ENCODE results near the gene CTDSPL. TPM values are rescaled to one million over a fixed set of nuclear protein-coding genes. Genes with fewer than 3 reads are reported as not detected.

CTDSPL gene
- total and polyA plus RNA-seq, 2 of the 8 experiments (the other 6 are each of a cell fraction or from before 2014, with no cell fraction given), result 20.3 to 42.2 TPM

GRCh38 chr3:37945156-37945806 is 83.6 kb downstream of the CTDSPL start:
- H3K9ac ChIP-seq (replicated peaks in 1 of 4; ENCODE audit: extremely low read depth in 1 of 4, low read depth in 3 of 4, low read length in 3 of 4), result no peak overlapping the region
- CTCF ChIA-PET (ENCODE audit: partially characterized antibody), result interaction anchor here (0.7 to 3.0 kb wide), 10 partner anchors 10 to 89 kb away, joined by 3 to 13 read pairs (median 4); no protein-coding TSS in a partner anchor
- peak in 1 of 2 experiments; percentile 37 for DNase-seq (ENCODE audit: low read depth in 1 of 2, low spot score in 2 of 2)

More at GRCh38 chr3:37945156-37945806, 83.6 kb downstream of the CTDSPL start:
- Histone ChIP-seq H4K5ac (ENCODE audit: insufficient read length, low read depth, low read length) (no peak overlapping the region), H3K79me2 (ENCODE audit: control insufficient read depth in 1 of 2, insufficient read depth in 2 of 2, low read length in 2 of 2) (no peaks in the 10 kb centered on the region), H4K20me1 (replicated peaks in 1 of 2; ENCODE audit: control insufficient read depth in 1 of 2, insufficient read depth in 2 of 2, low read length in 2 of 2) (peaks cover 0 to 3% of the 10 kb centered on the region in 2 experiments), H3K4me2 (ENCODE audit: insufficient read depth in 1 of 2, low read depth in 2 of 2, low read length in 2 of 2) (no peak overlapping the region), H3K79me1 (ENCODE audit: low read depth, low read length) (no peaks in the 10 kb centered on the region; the same call in 1 of the 2 replicates), H2AK5ac (ENCODE audit: low read depth, low read length) (no peak overlapping the region), H3K18ac (ENCODE audit: extremely low read depth, low read length) (no peak overlapping the region), H2BK15ac (ENCODE audit: low read length) (no peak overlapping the region), H3K4me3 (ENCODE audit: extremely low read depth in 1 of 4, insufficient read depth in 2 of 4, low read depth in 3 of 4, low read length in 4 of 4) (no peak overlapping the region), H3K14ac (ENCODE audit: insufficient read length) (no peak overlapping the region), H3K27me3 (replicated peaks in 1 of 4; ENCODE audit: control insufficient read depth in 3 of 4, extremely low read depth in 1 of 4, insufficient read depth in 3 of 4, low read length in 3 of 4) (no peaks in the 10 kb centered on the region), H3K4ac (replicated peaks; ENCODE audit: insufficient read length, low read depth, low read length) (no peak overlapping the region), H2AFZ (ENCODE audit: low read length) (no peak overlapping the region), H3K27ac (ENCODE audit: low read depth, low read length) (no peak overlapping the region), H3K56ac (replicated peaks; ENCODE audit: insufficient read length, low read depth, low read length) (no peak overlapping the region), H3K23me2 (ENCODE audit: low read depth, low read length) (no peaks in the 10 kb centered on the region), H3K4me1 (replicated peaks in 1 of 4; ENCODE audit: control insufficient read depth in 3 of 4, insufficient read depth in 4 of 4, low read length in 3 of 4) (peaks cover 0 to 6% (median 2%) of the 10 kb centered on the region in 4 experiments; a peak in 3 of 7 replicates), H4K8ac (ENCODE audit: extremely low read depth, insufficient read depth, low read length) (no peak overlapping the region), H2BK12ac (ENCODE audit: low read depth, low read length) (0 out of 2 replicates have a peak overlapping the region, but pooled peaks have one; percentile 31), H2BK20ac (ENCODE audit: low read length) (no peak overlapping the region), H3K9me3 (ENCODE audit: insufficient read depth in 2 of 2, low read depth in 1 of 2, low read length in 1 of 2) (no peaks in the 10 kb centered on the region), H2BK120ac (replicated peaks; ENCODE audit: low read depth, low read length) (no peak overlapping the region), H4K91ac (replicated peaks; ENCODE audit: insufficient read length, low read length) (no peak overlapping the region), H3K36me3 (ENCODE audit: control insufficient read depth in 2 of 4, insufficient read depth in 4 of 4, low read length in 3 of 4) (no peaks in the 10 kb centered on the region), H3K23ac (ENCODE audit: insufficient read length) (no peak overlapping the region), H2BK5ac (ENCODE audit: low read depth, low read length) (no peak overlapping the region)
- POLR2A ChIA-PET (ENCODE audit: partially characterized antibody), result no interaction called here
- FAIRE-seq, result no peak
- no peak for TF ChIP-seq SP4 (IDR thresholded peaks at IDR 0.05; ENCODE audit: low read length)
- 87% methylated on average over 6 of the region's 6 CpGs; no CpG with 5 or more reads in 1 of the 2 experiments for WGBS, 2 experiments (ENCODE audit: extremely low coverage in 1 of 2, insufficient coverage in 1 of 2, insufficient read length in 1 of 2, insufficient replicate concordance in 2 of 2, low coverage in 1 of 2, low lambda C conversion rate in 2 of 2, missing lambda C conversion rate in 1 of 2)
